Renal pelvis (tissue), 4 donors: Measurements from ENCODE around the gene KLF15. TPM values are rescaled to one million over a fixed set of nuclear protein-coding genes. Genes with fewer than 3 reads are reported as not detected.

Source experiments
- DNase-seq: peaks from one replicate; pipeline ENCODE4 v3.0.0-alpha.2; 2013
- polyA plus RNA-seq, 3 donors: library from polyadenylated mRNA; unstranded; fragments of 120-200 nt; gene quantifications; one replicate each; pipeline ENCODE4 v1.2.1, GENCODE V29; 2013; ENCODE audit not compliant: insufficient read length in 3 of 3

KLF15 gene
- polyA plus RNA-seq, 3 donors = 13.6 to 18.3 (median 15.4) TPM

- DNase-seq = no peak
Observed at GRCh38 chr3:126326629-126327028, 30.6 kb downstream of the KLF15 start.

GRCh38 chr3:126322181-126322967 lies 34.8 kb downstream of the KLF15 start:
- no peak for DNase-seq

GRCh38 chr3:126321490-126321889 lies 35.7 kb downstream of the KLF15 start:
- DNase-seq = no peak

- no peak for DNase-seq
Observed at GRCh38 chr3:126320517-126321293, 36.5 kb downstream of the KLF15 start.

GRCh38 chr3:126319701-126320295 lies 37.4 kb downstream of the KLF15 start:
- no peak for DNase-seq

GRCh38 chr3:126317029-126317996 lies 39.9 kb downstream of the KLF15 start:
- DNase-seq = no peak

GRCh38 chr3:126316501-126316939 lies 40.7 kb downstream of the KLF15 start:
- DNase-seq = no peak

GRCh38 chr3:126316031-126316461 lies 41.2 kb downstream of the KLF15 start:
- DNase-seq = no peak

GRCh38 chr3:126314790-126315658 lies 42.2 kb downstream of the KLF15 start:
- DNase-seq = peak; percentile 37

- DNase-seq = no peak
Observed at GRCh38 chr3:126314305-126314789, 42.9 kb downstream of the KLF15 start.

- DNase-seq = no peak
Observed at GRCh38 chr3:126313580-126314304, 43.5 kb downstream of the KLF15 start.

- DNase-seq = no peak
Observed at GRCh38 chr3:126313166-126313565, 44.0 kb downstream of the KLF15 start.

GRCh38 chr3:126312341-126312740 lies 44.9 kb downstream of the KLF15 start:
- DNase-seq = no peak

GRCh38 chr3:126311338-126311978 lies 45.8 kb downstream of the KLF15 start:
- DNase-seq = no peak

- no peak for DNase-seq
Observed at GRCh38 chr3:126310816-126311215, 46.4 kb downstream of the KLF15 start.

GRCh38 chr3:126309861-126310655 lies 47.1 kb downstream of the KLF15 start:
- no peak for DNase-seq

GRCh38 chr3:126309165-126309564 lies 48.0 kb downstream of the KLF15 start:
- no peak for DNase-seq
